Activated CD8-positive, alpha-beta memory T cell treated with anti-CD3 and anti-CD28 coated beads for 1 hour (primary cell): ENCODE measurements around the gene CPA1.

Experiments used
- DNase-seq, 2 donors: peaks; one replicate each; pipeline ENCODE4 v3.0.0-alpha.2; 2020; ENCODE audit warnings: low read depth in 1 of 2; ENCODE audit errors: extremely low read depth in 1 of 2

CPA1 gene

GRCh38 chr7:130353196-130353595 lies 27.1 kb upstream of the CPA1 start:
- no peak for DNase-seq

GRCh38 chr7:130356121-130356875 lies 24.0 kb upstream of the CPA1 start:
- no peak for DNase-seq

GRCh38 chr7:130356876-130357611 lies 23.2 kb upstream of the CPA1 start:
- DNase-seq, result no peak

DNA sequence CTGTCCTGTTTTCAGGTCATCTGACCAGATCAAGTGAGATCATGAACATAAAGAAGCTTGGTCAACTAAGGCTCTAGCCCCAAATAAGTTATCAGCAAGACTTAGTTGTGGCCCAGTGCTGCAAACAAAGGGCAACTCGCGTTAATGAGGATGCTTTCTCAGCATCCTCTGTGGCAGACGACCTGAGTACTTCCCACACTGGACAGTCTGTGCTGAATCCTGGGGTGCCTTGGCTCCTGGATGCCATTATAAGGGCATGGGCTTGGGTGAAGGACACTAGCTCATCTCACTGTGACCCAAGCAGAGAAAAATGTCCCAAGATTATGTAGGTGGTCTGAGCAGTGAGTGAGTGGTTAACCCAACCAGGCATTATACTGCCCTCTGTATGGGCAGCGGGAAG lies 21.8 kb upstream of the CPA1 start:
- no peak for DNase-seq

DNA sequence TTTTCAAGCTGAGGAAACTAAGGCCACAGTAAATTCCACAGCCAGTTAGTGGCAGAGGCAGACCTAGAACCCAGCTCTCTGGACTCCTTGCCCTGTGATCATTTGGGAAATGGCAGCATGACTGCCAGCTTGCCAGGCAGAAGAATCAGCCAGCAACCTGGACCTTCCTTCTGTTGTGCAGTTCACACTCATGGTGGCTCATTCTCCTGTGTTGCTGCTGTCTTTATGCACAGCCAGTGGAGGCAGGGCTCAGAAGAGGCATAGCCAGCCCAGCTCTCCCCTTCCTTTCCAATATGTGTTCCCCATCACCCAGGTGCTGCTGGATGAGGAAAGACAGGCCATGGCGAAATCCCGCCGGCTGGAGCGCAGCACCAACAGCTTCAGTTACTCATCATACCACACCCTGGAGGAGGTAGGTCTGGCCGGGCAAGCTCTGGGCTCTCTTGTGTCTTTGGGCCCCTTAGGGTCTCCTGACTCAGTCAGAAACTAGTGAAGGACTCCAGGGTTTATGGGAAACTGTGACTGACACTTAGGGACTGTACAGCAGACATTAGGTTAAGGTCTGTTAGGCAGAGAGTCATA lies 20.9 kb upstream of the CPA1 start:
- no peak for DNase-seq

DNA sequence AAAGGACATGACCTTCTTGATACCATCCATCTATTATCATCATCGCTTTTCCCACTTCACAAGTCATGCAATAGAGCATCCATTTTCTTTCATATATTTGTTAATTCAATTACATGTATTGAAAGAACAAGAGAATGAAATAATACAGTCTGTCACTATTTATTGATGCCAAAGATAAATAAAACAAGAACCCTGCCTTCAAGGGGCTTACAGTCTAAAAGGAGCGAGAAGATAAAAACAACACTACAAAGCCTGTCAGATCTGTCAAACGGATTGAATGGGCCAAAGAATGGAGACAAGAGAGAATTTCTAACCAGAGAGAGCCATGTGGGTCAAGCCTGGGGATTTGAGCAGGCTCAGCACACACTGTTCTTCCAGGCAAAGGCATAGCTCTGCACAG lies 19.8 kb upstream of the CPA1 start:
- DNase-seq, result no peak

DNA sequence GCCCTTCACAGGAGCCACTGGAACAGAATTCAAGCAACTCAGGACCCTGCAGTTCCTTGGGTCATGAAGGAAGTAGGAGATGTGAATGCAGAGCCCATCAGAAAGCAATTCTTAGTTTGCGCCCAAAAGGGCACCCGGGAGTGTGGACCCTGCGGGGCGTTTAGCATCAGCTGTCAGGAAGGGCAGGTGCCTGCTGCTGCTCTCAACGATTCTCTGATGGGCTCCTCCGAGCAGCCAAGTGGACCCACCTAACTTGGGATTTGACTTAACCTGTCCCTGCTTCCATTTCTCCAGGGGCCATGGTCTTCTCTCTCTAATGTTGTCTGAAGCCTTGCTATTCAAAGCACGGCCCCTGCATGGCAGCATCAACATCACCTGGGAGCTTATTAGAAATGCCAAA lies 18.6 kb upstream of the CPA1 start:
- DNase-seq, result no peak

DNA sequence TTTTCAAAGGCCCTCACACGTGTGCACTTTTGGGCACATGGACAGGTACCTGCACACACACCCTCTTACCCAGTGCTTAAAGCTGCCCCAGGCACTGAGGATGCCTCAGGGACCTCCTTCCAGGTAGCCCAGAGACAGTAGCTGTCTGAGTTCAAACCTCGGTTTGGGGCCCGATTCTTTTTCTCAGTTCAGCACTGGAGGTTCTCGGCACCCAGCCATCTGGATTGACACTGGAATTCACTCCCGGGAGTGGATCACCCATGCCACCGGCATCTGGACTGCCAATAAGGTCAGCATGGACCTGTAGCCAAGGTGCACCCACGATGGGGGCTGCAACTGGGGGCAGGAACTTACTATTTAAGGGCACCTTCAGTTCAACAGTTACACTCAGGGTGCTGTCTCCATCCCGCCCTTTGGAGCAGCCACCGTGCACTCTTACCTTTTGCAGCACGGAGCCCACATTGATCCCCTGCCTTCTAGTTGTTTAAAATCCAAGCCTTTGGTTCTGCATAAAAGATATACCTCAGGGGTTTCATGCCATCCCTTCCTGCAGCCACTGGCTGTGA lies 18.0 kb upstream of the CPA1 start:
- no peak for DNase-seq

- DNase-seq, result no peak
Measured at GRCh38 chr7:130363026-130363847, 17.1 kb upstream of the CPA1 start.

DNA sequence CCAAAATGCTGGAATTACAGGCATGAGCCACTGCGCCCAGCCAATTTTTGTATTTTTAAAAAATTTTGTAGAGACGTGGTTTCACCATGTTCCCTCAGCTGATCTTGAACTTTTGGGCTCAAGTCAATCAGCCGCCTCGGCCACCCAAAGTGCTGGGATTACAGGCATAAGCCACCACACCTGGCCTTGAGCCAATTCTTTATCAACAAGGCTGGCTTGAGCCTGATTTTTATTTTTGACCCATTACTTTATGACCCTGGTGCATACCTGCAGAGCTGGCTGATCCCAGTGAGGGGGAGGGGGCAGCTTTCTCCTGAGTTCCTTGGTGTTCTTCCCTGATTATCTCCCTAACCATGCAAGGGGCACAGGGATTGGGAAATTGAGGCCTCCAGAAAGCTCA lies 15.8 kb upstream of the CPA1 start:
- no peak for DNase-seq

DNA sequence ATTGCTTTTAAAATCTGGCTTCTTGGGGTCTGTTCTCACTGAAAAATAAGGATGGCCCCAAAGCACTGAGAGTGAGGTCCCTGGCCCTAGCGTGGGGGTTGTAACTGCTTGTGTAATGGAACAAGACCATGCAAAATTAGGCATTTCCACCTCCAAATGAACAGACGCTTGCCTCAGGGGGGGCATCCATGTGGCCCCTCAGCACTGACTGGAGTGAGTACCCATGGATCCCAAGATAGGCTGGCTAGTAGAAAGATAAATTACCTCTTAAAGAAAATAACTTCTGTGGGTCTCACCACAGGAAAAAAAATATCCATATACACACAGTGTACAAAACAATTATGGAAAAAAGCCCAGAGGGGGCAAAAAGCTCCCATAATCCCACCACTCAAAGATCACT lies 15.2 kb upstream of the CPA1 start:
- no peak for DNase-seq

GRCh38 chr7:130365511-130366441 lies 14.5 kb upstream of the CPA1 start:
- no peak for DNase-seq

DNA sequence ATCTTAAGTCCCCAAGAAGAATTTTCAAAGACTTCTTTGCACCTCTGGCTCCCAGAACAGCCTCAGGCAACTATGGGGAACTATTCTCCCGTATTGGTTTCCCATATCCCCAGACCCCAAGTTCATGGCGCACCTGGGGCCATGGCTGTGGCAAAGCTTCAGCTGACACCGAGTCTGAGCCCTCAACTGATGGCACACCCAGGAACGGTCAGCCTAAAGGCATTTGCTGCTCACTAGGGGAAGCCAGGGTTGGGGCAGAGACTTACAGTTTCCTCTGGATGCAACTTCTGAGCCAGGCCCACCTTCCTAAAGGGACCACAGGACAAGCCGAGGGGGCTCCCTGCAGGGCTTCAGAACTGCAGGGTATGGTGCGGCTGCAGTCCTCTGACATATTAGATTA lies 13.7 kb upstream of the CPA1 start:
- DNase-seq, result no peak

DNA sequence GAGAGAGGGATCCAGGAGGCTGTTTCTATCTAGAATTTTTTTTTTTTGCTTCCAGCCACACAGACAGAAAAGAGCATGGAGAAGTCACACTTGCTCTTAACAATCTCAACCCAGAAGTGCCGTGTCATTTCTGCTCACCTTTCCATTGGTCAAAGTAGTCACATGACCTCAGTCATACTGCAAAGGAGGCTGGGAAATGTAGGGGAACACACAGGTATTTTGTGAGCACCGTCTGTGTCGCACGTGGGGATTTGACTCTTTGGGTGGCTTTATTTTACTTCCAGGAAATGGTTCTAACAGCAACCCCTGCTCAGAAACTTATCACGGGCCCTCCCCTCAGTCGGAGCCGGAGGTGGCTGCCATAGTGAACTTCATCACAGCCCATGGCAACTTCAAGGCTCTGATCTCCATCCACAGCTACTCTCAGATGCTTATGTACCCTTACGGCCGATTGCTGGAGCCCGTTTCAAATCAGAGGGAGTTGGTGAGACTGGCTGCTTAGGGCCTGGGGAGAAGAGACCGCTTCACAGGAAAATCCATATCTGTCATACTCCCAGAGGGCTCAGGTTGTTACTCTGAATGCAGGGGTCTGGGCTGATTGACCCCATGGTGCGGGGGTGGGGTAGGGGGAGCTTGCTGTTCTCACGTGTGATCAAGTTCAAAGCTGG lies 13.1 kb upstream of the CPA1 start:
- DNase-seq, result no peak

GRCh38 chr7:130367836-130368746 lies 12.2 kb upstream of the CPA1 start:
- DNase-seq, result no peak

DNA sequence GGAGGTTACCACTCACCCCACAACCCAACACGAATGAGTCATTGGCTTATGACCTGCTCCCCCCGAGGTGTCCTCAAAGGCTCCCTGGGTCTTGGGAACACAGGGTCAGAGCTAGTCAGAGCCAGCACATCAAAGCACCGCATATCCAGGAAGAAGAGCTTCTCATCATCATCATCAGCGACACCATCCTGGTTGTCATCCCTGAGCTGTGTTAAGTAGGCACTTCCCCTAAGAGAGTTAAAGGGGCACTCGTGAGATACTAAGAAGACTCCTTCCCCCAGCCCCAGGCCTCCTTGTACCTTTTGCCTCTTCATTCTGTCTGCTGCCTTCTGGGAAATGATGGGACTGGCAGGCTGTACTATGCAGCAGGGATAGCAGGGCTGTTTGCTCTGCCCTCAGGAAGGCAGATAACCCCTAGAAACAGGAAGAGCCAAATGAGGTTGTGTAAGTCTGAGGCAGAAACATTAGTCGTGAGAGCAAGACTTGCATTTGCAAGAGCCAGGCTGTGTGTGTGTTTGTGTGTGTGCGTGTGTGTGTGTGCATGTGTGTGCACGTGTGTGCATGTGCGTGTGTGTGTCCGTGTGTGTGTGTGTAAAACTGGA lies 11.1 kb upstream of the CPA1 start:
- no peak for DNase-seq

DNA sequence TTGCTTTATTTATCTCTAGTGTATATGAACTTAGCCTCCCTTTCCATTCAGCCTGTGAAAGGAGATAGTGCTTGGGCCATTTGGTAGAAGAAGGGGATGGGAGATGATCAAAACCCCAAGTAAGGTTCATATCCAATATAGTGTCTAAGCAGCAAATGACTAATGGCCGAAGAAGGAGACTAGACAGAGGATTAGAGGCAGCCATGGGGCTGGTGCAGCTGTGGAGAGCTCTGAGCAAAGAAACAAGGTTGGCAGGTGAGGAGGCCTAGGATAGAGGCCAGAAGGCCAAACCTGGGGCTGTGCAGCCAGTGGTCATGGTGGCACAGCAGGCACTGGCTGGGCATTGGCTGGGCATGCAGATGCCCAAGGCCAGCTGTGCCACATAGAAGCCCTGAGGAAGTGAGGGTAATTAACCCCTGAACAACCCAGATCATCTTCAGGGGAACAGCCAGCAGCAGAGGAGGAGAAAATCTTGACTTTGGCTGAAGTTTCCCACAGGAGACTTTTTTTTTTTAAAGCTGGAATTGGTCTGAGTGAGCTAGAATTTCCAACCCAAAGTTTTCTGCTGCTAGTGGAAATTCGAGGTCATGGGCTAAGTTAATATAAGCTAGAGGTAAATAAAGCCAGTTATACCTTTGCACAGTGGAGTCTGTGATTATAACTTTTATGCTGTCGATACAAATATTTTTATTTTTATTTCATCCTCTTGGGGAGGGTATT lies 10.3 kb upstream of the CPA1 start:
- no peak for DNase-seq
